ENCODE measurements around the gene GLB1L3.

- TF ChIP-seq CTCF (IDR thresholded peaks at IDR 0.05; ENCODE audit: insufficient read depth, low read length, poor library complexity, severe bottlenecking) (no peak), EZH2phosphoT487 (conservative IDR thresholded peaks at IDR 0.05; ENCODE audit: low read length) (no peak)
Observed at GRCh38 chr11:134322553-134322952, 46.4 kb downstream of the GLB1L3 start.
